ENCODE data around the gene DEPDC4.
"Not testable (repeated sequence)": the region's sequence is repeated elsewhere in the genome, so short reads cannot be mapped to it uniquely, and the experiment has no call there.

Gene DEPDC4

GRCh38 chr12:100266835-100267602, at the start of gene DEPDC4, which contains the start of gene SCYL2:
Gene DEPDC4, minus strand, starts transcription at chr12:100267079. Its CDS starts 3 bp downstream, at chr12:100267076.
Gene SCYL2, plus strand, starts transcription at chr12:100267177. Its CDS starts 15,794 bp downstream, at chr12:100282971.
- peak; percentile 99 for DNase-seq

GRCh38 chr12:100311317-100311716, 44.4 kb upstream of the DEPDC4 start:
- DNase-seq: no peak

GRCh38 chr12:100308138-100308537, 41.3 kb upstream of the DEPDC4 start:
- DNase-seq: not testable (repeated sequence)

- not testable (repeated sequence) for DNase-seq
These were observed 37.5 kb upstream of the DEPDC4 start for GRCh38 chr12:100304334-100304733.

- no peak for DNase-seq
These were observed 37.0 kb upstream of the DEPDC4 start for GRCh38 chr12:100303831-100304230.

- no peak for DNase-seq
These were observed 35.2 kb upstream of the DEPDC4 start for GRCh38 chr12:100302081-100302480.

- DNase-seq: no peak
These were observed 29.1 kb upstream of the DEPDC4 start for GRCh38 chr12:100295764-100296555.

- DNase-seq: not testable (repeated sequence)
These were observed 27.5 kb upstream of the DEPDC4 start for GRCh38 chr12:100294366-100294765.

GRCh38 chr12:100293017-100293416, 26.1 kb upstream of the DEPDC4 start:
- DNase-seq: no peak

- DNase-seq: no peak
These were observed 23.1 kb upstream of the DEPDC4 start for GRCh38 chr12:100290016-100290415.

- no peak for DNase-seq
These were observed 22.2 kb upstream of the DEPDC4 start for GRCh38 chr12:100289038-100289437.

GRCh38 chr12:100284556-100284955, 17.7 kb upstream of the DEPDC4 start:
- DNase-seq: not testable (repeated sequence)

- no peak for DNase-seq
These were observed 12.8 kb upstream of the DEPDC4 start for GRCh38 chr12:100279607-100280244.

GRCh38 chr12:100279159-100279558, 12.3 kb upstream of the DEPDC4 start:
- no peak for DNase-seq

GRCh38 chr12:100274291-100274690, 7.4 kb upstream of the DEPDC4 start:
- DNase-seq: no peak

- no peak for DNase-seq
These were observed 6.9 kb upstream of the DEPDC4 start for GRCh38 chr12:100273782-100274181.

- peak; percentile 12 for DNase-seq
These were observed 2.1 kb upstream of the DEPDC4 start for GRCh38 chr12:100268835-100269564.

GRCh38 chr12:100267603-100268281, 863 bp upstream of the DEPDC4 start:
- DNase-seq: peak; percentile 74

GRCh38 chr12:100266585-100266834, 369 bp downstream of the DEPDC4 start:
- no peak for DNase-seq

- DNase-seq: no peak
These were observed 921 bp downstream of the DEPDC4 start for GRCh38 chr12:100265732-100266584.

GRCh38 chr12:100265107-100265506, 1.8 kb downstream of the DEPDC4 start:
- DNase-seq: not testable (repeated sequence)
